ENCODE data around the gene ZNF853.
"Not testable (repeated sequence)": the region's sequence is repeated elsewhere in the genome, so short reads cannot be mapped to it uniquely, and the experiment has no call there.

Gene ZNF853

DNA sequence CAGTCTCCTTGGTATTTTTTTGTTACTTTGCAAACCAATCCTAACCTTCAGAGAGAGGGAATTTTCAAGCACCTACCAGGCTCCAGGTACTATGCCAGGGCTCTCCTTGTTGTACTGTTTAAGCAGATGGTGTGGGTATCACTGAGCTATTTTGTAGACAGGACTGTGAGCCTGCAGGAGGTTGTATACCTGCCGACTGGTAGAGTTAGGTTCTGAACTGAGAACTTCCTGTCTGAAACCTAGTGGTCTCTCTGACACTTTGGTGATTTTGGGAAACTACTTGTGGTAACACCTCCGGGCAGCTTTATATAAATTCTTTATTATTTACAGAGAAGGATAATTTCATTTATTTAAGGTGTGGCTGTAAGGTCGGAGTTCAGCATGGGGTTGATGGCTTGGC, 4.6 kb downstream of the ZNF853 start:
- peaks cover 55% of the 10 kb centered on the region for H3K4me1 Mint-ChIP-seq
- H3K36me3 Mint-ChIP-seq: no peaks in the 10 kb centered on the region
- no peaks in the 10 kb centered on the region for H3K9me3 Mint-ChIP-seq
- H3K27me3 Mint-ChIP-seq: no peaks in the 10 kb centered on the region
- H3K4me3 Mint-ChIP-seq: no peak overlapping the region
- no peak overlapping the region for H3K27ac Mint-ChIP-seq

DNA sequence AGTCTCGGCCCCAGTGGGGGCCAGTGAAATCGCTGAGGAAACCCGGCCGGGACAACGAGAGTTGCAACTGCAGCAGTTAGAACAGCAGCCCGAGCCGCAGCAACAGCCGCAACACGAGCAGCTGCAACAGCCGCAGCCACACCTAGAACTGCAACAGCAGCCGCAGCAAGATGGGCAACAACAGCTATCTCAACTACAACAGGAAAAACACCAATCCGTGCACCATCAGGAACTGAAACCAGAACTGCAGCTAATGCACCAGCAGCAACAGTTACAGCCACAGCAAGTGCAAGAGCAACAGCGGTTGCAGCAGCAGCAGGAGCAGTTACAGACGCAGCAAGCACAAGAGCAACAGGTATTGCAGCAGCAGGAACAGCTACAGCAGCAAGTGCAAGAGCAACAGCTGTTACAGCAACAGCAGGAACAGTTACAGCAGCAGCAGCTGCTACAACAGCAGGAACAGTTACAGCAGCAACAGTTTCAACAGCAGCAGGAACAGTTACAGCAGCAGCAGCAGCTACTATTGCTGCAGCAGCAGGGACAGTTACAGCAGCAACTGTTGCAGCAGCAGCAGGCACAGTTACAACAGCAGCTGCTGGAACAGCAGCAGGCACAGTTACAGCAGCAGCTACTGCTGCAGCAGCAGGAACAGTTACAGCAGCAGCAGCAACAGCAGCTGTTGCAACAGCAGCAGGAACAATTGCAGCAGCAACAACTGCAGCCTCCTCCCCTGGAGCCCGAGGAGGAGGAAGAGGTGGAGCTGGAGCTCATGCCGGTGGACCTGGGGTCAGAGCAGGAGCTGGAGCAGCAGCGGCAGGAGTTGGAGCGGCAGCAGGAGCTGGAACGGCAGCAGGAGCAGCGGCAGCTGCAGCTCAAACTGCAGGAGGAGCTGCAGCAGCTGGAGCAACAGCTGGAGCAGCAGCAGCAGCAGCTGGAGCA, 6.1 kb downstream of the ZNF853 start:
- Mint-ChIP-seq H3K9me3 (no peaks in the 10 kb centered on the region), H3K27ac (peak overlapping the region; percentile 68), H3K27me3 (no peaks in the 10 kb centered on the region)

GRCh38 chr7:6622134-6622710, 6.8 kb downstream of the ZNF853 start:
- no peak overlapping the region for H3K4me3 Mint-ChIP-seq
- H3K4me1 Mint-ChIP-seq: peaks cover 58% of the 10 kb centered on the region
- no peaks in the 10 kb centered on the region for H3K36me3 Mint-ChIP-seq
- no peak overlapping the region for H3K27ac Mint-ChIP-seq
- no peaks in the 10 kb centered on the region for H3K27me3 Mint-ChIP-seq
- H3K9me3 Mint-ChIP-seq: no peaks in the 10 kb centered on the region

More for the DNA sequence above, 6.1 kb downstream of the ZNF853 start:
- Mint-ChIP-seq H3K4me1 (peaks cover 61% of the 10 kb centered on the region), H3K4me3 (no peak overlapping the region), H3K36me3 (no peaks in the 10 kb centered on the region)

DNA sequence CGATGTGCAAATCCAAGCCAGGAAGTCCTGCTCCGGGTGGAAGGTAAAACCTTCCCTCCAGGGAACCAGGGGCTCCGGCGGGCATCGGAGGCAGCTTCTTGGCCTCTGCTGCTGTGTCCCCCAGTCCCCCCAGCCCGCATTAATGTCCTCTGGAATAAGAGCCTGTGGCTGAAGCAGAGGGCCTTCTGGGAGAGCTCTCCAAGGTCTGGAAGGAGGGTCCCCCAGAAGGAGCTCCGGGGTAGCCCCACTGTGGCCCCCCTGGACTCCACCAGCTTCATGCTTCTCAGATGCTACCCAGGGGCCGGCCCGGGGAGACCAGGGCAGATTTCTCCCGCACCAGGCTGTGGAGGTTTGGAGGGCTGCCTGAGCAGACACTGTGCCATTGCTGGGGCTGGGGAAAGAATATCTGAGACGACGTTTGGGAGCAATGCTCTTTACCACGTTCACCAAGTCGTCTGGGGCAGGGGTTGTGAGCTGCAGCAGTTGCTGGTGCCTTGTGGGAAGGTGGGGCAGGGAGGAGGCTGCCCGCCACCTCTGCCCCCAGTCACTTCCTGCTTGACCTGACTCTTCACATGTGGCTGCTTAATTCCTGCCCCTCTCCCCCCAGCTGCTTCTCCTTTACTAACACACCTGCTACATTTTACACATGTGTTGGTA, 8.3 kb downstream of the ZNF853 start:
- H3K4me1 Mint-ChIP-seq: peaks cover 50% of the 10 kb centered on the region

GRCh38 chr7:6624246-6624611, 8.8 kb downstream of the ZNF853 start:
- no peaks in the 10 kb centered on the region for H3K36me3 Mint-ChIP-seq
- H3K9me3 Mint-ChIP-seq: no peaks in the 10 kb centered on the region
- H3K27me3 Mint-ChIP-seq: no peaks in the 10 kb centered on the region
- peaks cover 45% of the 10 kb centered on the region for H3K4me1 Mint-ChIP-seq
- H3K27ac Mint-ChIP-seq: peak overlapping the region; percentile 74
- peak overlapping the region; percentile 66 for H3K4me3 Mint-ChIP-seq

More for the DNA sequence above, 8.3 kb downstream of the ZNF853 start:
- Mint-ChIP-seq H3K9me3 (no peaks in the 10 kb centered on the region), H3K36me3 (no peaks in the 10 kb centered on the region), H3K27ac (peak overlapping the region; percentile 74), H3K27me3 (no peaks in the 10 kb centered on the region), H3K4me3 (peak overlapping the region; percentile 66)

DNA sequence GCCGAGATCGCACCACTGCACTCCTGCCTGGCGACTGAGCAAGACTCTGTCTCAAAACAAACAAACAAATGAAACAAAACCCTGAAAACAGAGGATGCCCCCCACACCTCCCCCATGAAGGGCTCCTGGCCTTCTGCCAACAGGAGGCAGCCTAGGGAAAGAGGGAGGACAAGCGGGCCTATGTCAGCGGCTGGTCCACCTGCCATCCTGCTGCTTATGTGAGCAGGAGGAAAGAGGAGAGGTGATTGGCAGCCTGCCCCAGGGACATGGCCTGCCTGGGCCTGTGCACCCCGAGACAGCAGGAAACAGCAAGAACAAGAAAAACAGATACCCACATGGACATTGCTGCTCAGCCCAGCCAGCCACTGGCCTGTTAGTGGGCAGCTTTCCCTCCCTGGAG, 12.6 kb downstream of the ZNF853 start:
- no peaks in the 10 kb centered on the region for H3K36me3 Mint-ChIP-seq
- H3K27me3 Mint-ChIP-seq: no peaks in the 10 kb centered on the region
- H3K27ac Mint-ChIP-seq: no peak overlapping the region
- H3K4me3 Mint-ChIP-seq: no peak overlapping the region
- H3K4me1 Mint-ChIP-seq: peaks cover 21% of the 10 kb centered on the region
- H3K9me3 Mint-ChIP-seq: no peaks in the 10 kb centered on the region

- Mint-ChIP-seq H3K9me3 (no peaks in the 10 kb centered on the region), H3K27ac (no peak overlapping the region), H3K36me3 (no peaks in the 10 kb centered on the region)
Observed at GRCh38 chr7:6630007-6630849, 14.8 kb downstream of the ZNF853 start.

DNA sequence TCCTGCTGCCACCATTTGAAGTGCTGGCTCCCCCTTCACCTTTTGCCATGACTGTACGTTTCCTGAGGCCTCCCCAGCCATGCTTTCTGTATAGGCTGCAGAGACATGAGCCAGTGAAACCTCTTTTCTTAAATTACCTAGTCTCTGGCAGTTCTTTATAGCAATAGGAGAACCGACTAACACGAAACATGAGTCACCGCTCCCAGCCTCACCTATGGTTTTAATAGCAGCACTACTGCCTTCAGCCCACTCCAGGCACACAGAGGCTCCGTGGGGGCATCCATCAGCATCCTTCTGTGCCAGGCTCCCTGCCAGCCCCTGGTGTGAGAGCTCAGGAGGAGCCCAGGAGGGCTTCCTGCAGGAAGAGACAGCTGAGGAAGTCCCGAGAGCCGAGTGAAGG, 16.2 kb downstream of the ZNF853 start:
- no peaks in the 10 kb centered on the region for H3K36me3 Mint-ChIP-seq
- no peaks in the 10 kb centered on the region for H3K27me3 Mint-ChIP-seq
- H3K4me3 Mint-ChIP-seq: no peak overlapping the region
- H3K4me1 Mint-ChIP-seq: no peaks in the 10 kb centered on the region
- H3K9me3 Mint-ChIP-seq: no peaks in the 10 kb centered on the region
- H3K27ac Mint-ChIP-seq: no peak overlapping the region

More at GRCh38 chr7:6630007-6630849, 14.8 kb downstream of the ZNF853 start:
- Mint-ChIP-seq H3K4me1 (peaks cover 4% of the 10 kb centered on the region), H3K4me3 (no peak overlapping the region), H3K27me3 (no peaks in the 10 kb centered on the region)

DNA sequence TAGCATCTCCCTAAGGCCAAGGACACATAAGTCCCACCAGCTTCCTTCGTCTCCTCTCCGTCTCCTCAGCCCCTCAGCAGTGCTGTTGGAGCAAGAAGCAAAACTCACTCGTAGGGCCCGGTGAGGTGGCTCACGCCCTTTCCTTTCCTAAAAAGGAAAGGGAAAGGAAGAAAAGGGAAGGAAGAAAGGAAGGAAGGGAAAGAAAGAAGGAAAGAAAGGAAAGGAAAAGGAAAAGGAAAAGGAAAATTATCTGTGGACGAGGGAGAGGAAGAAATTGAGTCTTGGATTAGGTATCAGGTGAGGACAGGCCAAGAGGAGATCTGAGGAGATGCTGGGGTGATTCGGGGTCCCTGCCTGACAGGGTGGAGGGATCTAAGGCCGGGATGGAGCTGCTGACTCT, 18.6 kb downstream of the ZNF853 start:
- Mint-ChIP-seq H3K27ac (no peak overlapping the region), H3K4me3 (no peak overlapping the region), H3K9me3 (no peaks in the 10 kb centered on the region)

GRCh38 chr7:6634971-6635370, 19.6 kb downstream of the ZNF853 start:
- not testable (repeated sequence) for H3K27ac Mint-ChIP-seq, H3K4me3 Mint-ChIP-seq, H3K27me3 Mint-ChIP-seq, H3K36me3 Mint-ChIP-seq, H3K9me3 Mint-ChIP-seq
- peaks cover 21% of the 10 kb centered on the region for H3K4me1 Mint-ChIP-seq

More for the DNA sequence above, 18.6 kb downstream of the ZNF853 start:
- Mint-ChIP-seq H3K4me1 (peaks cover 12% of the 10 kb centered on the region), H3K27me3 (no peaks in the 10 kb centered on the region), H3K36me3 (no peaks in the 10 kb centered on the region)

DNA sequence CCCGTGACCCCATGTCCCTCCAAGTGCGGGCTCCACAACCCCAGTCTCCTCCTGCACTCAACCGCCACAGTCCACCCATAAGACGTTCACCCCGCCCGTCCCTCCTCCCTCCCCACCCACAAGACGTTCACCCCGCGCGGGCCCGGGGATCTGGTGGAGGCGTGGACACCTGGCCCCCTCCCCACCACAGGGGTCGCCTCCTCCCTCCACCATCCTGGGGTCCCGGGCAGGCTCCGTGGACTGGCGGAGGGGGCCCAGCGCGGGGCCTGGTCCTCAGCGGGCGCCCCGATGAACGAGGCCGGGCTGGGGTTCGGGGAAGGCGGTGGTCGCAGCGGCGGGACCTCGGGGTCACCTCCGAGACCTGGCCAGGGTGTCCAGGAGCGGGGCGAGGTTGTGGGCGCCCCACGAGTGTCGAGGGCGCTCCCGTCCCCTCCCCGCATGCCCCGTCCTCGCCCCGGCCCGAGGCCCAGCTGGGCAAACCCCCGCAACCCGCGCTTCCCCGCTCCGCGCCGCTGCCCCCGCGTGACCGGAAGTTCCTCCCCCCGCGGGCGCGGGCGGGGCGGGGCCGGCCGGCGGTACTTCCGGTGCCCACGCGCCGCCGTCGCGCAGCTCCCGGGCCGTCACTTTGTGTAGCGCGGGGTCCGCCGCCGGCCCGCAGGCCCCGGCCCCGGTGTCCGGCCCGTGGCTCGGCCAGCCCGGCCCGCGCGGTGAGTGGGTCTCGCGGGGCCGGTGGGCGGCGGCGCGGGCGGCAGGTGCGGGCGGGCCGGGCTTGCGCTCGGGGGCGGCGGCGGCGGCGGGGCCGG, 21.5 kb downstream of the ZNF853 start, which contains the start of gene ZNF316:
Gene ZNF316 (plus strand): TSS at position 578 of the 803 bp plus-strand sequence. CDS start 5,092 bp downstream, outside the sequence.
- Mint-ChIP-seq H3K4me1 (peaks cover 25% of the 10 kb centered on the region), H3K36me3 (peaks cover 6% of the 10 kb centered on the region), H3K4me3 (peak within 1 kb of the TSS; percentile 88), H3K9me3 (no peaks in the 10 kb centered on the region), H3K27ac (peak within 1 kb of the TSS; percentile 82), H3K27me3 (no peaks in the 10 kb centered on the region)

DNA sequence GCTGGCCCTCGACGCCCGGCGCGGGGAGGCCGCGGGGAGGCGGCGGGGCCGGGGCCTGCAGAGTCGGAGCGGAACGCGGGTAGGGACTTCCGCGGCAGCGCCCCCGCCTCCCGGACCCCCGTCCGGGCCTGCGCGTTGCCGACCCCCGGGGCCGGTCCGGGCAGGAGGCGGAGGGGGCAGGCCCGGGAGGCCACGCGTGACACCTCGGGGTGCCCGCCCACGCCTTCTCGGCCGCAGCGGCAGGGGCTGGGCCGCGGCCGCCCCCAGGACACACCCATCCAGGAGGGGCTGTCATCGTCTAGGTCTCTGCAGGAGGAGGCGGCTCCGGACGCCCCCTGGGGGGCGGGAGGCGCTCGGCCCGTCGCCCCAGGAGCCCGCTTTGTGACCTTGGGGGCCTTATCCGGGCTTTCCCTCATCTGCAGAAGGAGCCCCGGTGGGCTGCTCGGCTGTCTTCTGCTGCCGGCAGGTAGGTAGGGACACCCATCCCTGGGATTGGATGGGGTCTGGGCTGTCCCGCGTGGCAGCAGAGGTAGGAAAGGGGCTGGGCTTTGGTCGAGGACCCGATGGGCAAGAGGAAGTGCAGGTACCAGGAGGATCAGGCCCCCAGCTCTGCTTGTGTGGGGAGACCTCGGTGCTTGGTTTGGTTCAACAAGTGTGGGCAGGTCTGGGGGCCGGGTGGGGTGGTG, 22.3 kb downstream of the ZNF853 start:
- H3K9me3 Mint-ChIP-seq: no peaks in the 10 kb centered on the region
- H3K27ac Mint-ChIP-seq: peak overlapping the region; percentile 82
- no peaks in the 10 kb centered on the region for H3K27me3 Mint-ChIP-seq
- peak overlapping the region; percentile 88 for H3K4me3 Mint-ChIP-seq
- peaks cover 6% of the 10 kb centered on the region for H3K36me3 Mint-ChIP-seq
- H3K4me1 Mint-ChIP-seq: peaks cover 25% of the 10 kb centered on the region

DNA sequence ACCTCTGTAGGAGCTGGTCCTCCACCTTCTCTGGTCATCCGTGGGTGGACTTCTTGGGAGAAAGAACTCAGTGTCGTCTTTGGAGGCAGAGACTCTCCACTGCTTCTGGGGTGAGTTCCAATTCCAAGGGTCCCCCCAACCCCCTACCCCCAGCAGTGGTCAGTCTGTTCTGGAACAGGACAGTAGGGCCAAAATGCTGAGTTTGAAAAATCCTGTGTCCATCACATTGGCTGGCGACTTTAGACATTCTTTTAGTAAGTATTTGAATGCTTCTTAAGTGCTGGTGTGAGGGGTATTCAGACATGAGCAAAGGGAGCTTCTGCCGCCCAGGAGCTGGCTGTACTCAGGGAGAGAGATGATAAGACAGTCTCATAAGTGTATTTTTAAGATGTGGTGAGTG, 23.6 kb downstream of the ZNF853 start:
- Mint-ChIP-seq H3K27ac (peak overlapping the region; percentile 74), H3K27me3 (no peaks in the 10 kb centered on the region), H3K4me3 (peak overlapping the region; percentile 88), H3K9me3 (no peaks in the 10 kb centered on the region), H3K36me3 (peaks cover 6% of the 10 kb centered on the region), H3K4me1 (peaks cover 25% of the 10 kb centered on the region)

DNA sequence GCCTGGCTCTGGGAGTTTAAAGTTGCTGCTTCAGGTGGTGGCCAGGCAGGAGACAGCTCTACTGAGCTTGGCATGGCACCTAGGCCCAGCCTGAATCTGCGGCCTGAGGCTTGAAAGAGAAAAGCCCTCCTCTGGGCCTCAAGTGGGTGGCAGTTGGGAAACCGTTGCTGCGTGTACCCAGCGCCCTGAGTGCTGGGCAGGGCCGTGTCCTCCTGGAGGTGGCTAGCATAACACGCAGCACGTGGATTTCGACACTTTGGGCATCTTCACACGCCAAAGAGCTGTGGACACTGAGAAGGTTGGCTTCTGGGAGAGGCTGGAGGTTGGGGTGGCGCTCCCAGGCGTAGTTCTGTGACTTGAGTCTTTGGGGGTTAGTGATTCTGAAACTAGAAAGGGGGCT, 24.2 kb downstream of the ZNF853 start:
- Mint-ChIP-seq H3K9me3 (no peaks in the 10 kb centered on the region), H3K4me3 (peak overlapping the region; percentile 17), H3K36me3 (peaks cover 6% of the 10 kb centered on the region), H3K27me3 (no peaks in the 10 kb centered on the region), H3K4me1 (peaks cover 25% of the 10 kb centered on the region), H3K27ac (peak overlapping the region; percentile 59)

Measured in activated naive CD4-positive, alpha-beta T cell treated with anti-CD3 and anti-CD28 coated beads, Interleukin-2, amount 50 U/mL, for 24 hours (primary cell).